HG03565 (cell line): ENCODE measurements around the gene RNU6-1.

ENCODE experiments used
- ATAC-seq: cut with Tn5 transposase; IDR thresholded peaks from one replicate; pipeline ENCODE4 v1.9.1; 2021; ENCODE audit warnings: mild to moderate bottlenecking, moderate library complexity; ENCODE audit not compliant: unreplicated experiment

Gene RNU6-1

GRCh38 chr15:67822537-67823313 is 17.1 kb downstream of the RNU6-1 start:
- ATAC-seq, result no peak

GRCh38 chr15:67821784-67822440 is 17.9 kb downstream of the RNU6-1 start:
- no peak for ATAC-seq

- no peak for ATAC-seq
Measured at GRCh38 chr15:67820992-67821783, 18.7 kb downstream of the RNU6-1 start.

- ATAC-seq, result no peak
Measured at GRCh38 chr15:67820122-67820991, 19.5 kb downstream of the RNU6-1 start.

- no peak for ATAC-seq
Measured at GRCh38 chr15:67819636-67820035, 20.2 kb downstream of the RNU6-1 start.

GRCh38 chr15:67818464-67818863 is 21.4 kb downstream of the RNU6-1 start:
- no peak for ATAC-seq

GRCh38 chr15:67816668-67817067 is 23.2 kb downstream of the RNU6-1 start:
- ATAC-seq, result no peak

GRCh38 chr15:67815036-67815592 is 24.7 kb downstream of the RNU6-1 start:
- no peak for ATAC-seq

GRCh38 chr15:67813104-67813634 is 26.7 kb downstream of the RNU6-1 start:
- ATAC-seq, result no peak

GRCh38 chr15:67812241-67812644 is 27.6 kb downstream of the RNU6-1 start:
- ATAC-seq, result no peak

- no peak for ATAC-seq
Measured at GRCh38 chr15:67809866-67810265, 30.0 kb downstream of the RNU6-1 start.

- no peak for ATAC-seq
Measured at GRCh38 chr15:67809441-67809840, 30.4 kb downstream of the RNU6-1 start.

GRCh38 chr15:67808821-67809220 is 31.0 kb downstream of the RNU6-1 start:
- ATAC-seq, result no peak

- ATAC-seq, result no peak
Measured at GRCh38 chr15:67807836-67808235, 32.0 kb downstream of the RNU6-1 start.

GRCh38 chr15:67807141-67807540 is 32.7 kb downstream of the RNU6-1 start:
- ATAC-seq, result no peak

GRCh38 chr15:67806536-67806935 is 33.3 kb downstream of the RNU6-1 start:
- no peak for ATAC-seq

- no peak for ATAC-seq
Measured at GRCh38 chr15:67805666-67806516, 34.0 kb downstream of the RNU6-1 start.

GRCh38 chr15:67805008-67805665 is 34.7 kb downstream of the RNU6-1 start:
- ATAC-seq, result no peak
